Gastrocnemius medialis (tissue), 4 donors: ENCODE data around the gene FNDC3B. TPM values are rescaled to one million over a fixed set of nuclear protein-coding genes. Genes with fewer than 3 reads are reported as not detected.

Experiments used
- ATAC-seq, 2 donors: fragments of 150-250 bp; one replicate each; pipeline ENCODE4 v1.9.1; 2016
- DNase-seq, 2 donors: peaks; one replicate each; pipeline ENCODE4 v3.0.0-alpha.2; 2019
- H3K27ac ChIP-seq, 4 donors: fragments of 200-600 bp; sonication (generic); 1 replicate in 1 of 4; 2 replicates in 3 of 4; pipeline ENCODE4 v1.5.1; 2016 to 2018; ENCODE audit warnings: mild to moderate bottlenecking in 2 of 4, moderate library complexity in 1 of 4
- H3K27me3 ChIP-seq, 3 donors: fragments of 200-600 bp; sonication (generic) in 2 of 3; 1 replicate in 1 of 3; 2 replicates in 2 of 3; pipeline versions ENCODE4 v1.5.1 to v1.6.0; 2016 to 2019; ENCODE audit warnings: mild to moderate bottlenecking in 1 of 3, moderate library complexity in 1 of 3
- H3K36me3 ChIP-seq, 2 donors: fragments of 200-600 bp; sonication (generic) in 1 of 2; one replicate each; pipeline ENCODE4 v1.5.1; 2017 to 2018
- H3K4me1 ChIP-seq, 2 donors: fragments of 200-600 bp; sonication (generic) in 1 of 2; one replicate each; pipeline ENCODE4 v1.5.1; 2016 to 2017; ENCODE audit warnings: mild to moderate bottlenecking in 2 of 2
- H3K4me3 ChIP-seq, 4 donors: fragments of 200-600 bp; sonication (generic) in 3 of 4; 1 replicate in 1 of 4; 2 replicates in 3 of 4; pipeline ENCODE4 v1.5.1; 2016 to 2019; ENCODE audit warnings: mild to moderate bottlenecking in 2 of 4
- H3K9me3 ChIP-seq, 3 donors: fragments of 200-600 bp; sonication (generic) in 2 of 3; 1 replicate in 1 of 3; 2 replicates in 2 of 3; pipeline ENCODE4 v1.5.1; 2016 to 2019
- POLR2A ChIP-seq, 2 donors: fragments of 450-650 bp; IDR thresholded peaks; one replicate each; pipeline ENCODE4 v1.6.1; 2017; ENCODE audit warnings: antibody characterized with exemption in 2 of 2, mild to moderate bottlenecking in 2 of 2, moderate library complexity in 2 of 2
- in situ Hi-C, 4 donors: fragments of 200-750 bp; cut with MboI; loops; one replicate each; pipeline versions ENCODE4 v1.15.0 to v1.8.0; 2017; ENCODE audit warnings: low sequenced_read_pairs in 4 of 4
- intact Hi-C: fragments of 100-400 bp; cut with DNase I; formaldehyde crosslinking; loops from one replicate; pipeline ENCODE4 v1.15.1; 2023; ENCODE audit warnings: low total_unique reads
- total RNA-seq, 4 donors: library from RNA; depleted of rRNA; stranded (reverse); fragments of >200 nt; gene quantifications; one replicate each; pipeline versions ENCODE4 v1.1.0 to v1.2.3, GENCODE V29; 2016
- TF ChIP-seq, protein P1 (sequence below), 5 experiments: fragments of 450-650 bp in 3 of 5; fragments of 200-600 bp in 2 of 5; sonication (generic) in 2 of 5; IDR thresholded peaks in 4 of 5; conservative IDR thresholded peaks in 1 of 5; 1 replicate in 4 of 5; 2 replicates in 1 of 5; pipeline ENCODE4 v1.5.1; 2016 to 2019; ENCODE audit warnings: antibody characterized with exemption in 5 of 5, mild to moderate bottlenecking in 3 of 5, moderate library complexity in 3 of 5

The FNDC3B gene
- total RNA-seq, 4 donors from 2014 or later = 42.5 to 110 (median 74.2) TPM

DNA sequence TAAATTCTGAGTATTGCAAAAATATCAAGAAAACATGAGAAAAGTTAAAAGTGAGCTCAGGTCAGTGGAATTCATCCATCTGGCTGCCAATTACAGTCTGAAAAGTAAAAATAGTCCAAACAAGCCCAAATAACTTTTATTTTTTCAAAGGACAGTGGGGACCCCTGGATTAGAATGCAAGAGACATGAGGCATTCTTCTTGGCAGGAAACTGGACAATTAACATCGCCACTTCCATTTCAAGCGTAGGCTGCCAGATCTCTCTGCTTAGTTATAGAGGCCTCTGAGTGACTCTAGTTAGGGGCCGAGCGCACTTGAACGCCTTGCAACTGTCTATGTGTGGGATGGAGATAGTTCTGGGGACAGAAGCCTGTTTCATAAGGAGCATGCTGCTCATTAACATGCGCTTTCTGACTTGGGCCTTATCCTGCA is 219.7 kb downstream of the FNDC3B start:
- TF ChIP-seq, protein P1, sequence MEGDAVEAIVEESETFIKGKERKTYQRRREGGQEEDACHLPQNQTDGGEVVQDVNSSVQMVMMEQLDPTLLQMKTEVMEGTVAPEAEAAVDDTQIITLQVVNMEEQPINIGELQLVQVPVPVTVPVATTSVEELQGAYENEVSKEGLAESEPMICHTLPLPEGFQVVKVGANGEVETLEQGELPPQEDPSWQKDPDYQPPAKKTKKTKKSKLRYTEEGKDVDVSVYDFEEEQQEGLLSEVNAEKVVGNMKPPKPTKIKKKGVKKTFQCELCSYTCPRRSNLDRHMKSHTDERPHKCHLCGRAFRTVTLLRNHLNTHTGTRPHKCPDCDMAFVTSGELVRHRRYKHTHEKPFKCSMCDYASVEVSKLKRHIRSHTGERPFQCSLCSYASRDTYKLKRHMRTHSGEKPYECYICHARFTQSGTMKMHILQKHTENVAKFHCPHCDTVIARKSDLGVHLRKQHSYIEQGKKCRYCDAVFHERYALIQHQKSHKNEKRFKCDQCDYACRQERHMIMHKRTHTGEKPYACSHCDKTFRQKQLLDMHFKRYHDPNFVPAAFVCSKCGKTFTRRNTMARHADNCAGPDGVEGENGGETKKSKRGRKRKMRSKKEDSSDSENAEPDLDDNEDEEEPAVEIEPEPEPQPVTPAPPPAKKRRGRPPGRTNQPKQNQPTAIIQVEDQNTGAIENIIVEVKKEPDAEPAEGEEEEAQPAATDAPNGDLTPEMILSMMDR (IDR thresholded peaks at IDR 0.05 in 4 of 5, conservative IDR thresholded peaks at IDR 0.05 in 1 of 5) = no peak
- no peak for TF ChIP-seq POLR2A (IDR thresholded peaks at IDR 0.05)
- DNase-seq (no peak), ATAC-seq (no peak)
- no peaks in the 10 kb centered on the region for H3K27me3 ChIP-seq
- in situ Hi-C loops = no loop called here
- H3K36me3 ChIP-seq = no peaks in the 10 kb centered on the region
- peaks cover 58 to 73% of the 10 kb centered on the region in 2 donors for H3K4me1 ChIP-seq
- peak overlapping the region; percentile 53 to 84 (median 76) for H3K27ac ChIP-seq
- H3K9me3 ChIP-seq = no peaks in the 10 kb centered on the region
- H3K4me3 ChIP-seq = no peak overlapping the region
- intact Hi-C loops = loop anchor here (5.0 kb wide), 1 partner anchor 42 kb away; no protein-coding TSS in a partner anchor

DNA sequence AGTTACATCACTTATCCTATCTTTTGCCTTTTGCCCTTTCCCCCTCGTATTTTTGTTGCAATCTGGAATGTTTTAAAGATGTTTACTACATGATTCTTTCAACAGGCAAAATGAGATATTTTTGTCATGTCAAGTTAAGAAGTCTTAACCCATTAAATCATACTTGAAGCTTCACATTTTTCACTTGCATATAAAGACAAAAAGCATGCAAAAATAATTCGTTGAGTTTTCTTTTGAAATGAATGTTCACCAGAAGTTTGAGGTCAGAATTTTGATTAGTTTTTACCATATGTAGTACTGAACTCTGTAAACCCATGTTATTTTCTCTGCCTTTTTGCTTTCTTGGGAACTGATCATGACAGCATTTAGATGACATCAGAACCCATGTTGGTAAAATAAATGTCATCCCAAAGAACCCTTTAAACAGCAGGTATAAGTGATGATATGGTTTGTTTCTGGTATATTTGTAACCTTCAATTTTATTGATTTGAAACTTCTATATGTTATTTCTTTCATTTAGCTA is 220.4 kb downstream of the FNDC3B start:
- Histone ChIP-seq H3K4me1 (peaks cover 58 to 69% of the 10 kb centered on the region in 2 donors), H3K36me3 (no peaks in the 10 kb centered on the region), H3K4me3 (no peak overlapping the region), H3K27ac (peak overlapping the region in 2 of 4 donors; percentile 78 to 84), H3K9me3 (no peaks in the 10 kb centered on the region), H3K27me3 (no peaks in the 10 kb centered on the region)
- in situ Hi-C loops (no loop called here), intact Hi-C loops (loop anchor here (5.0 kb wide), 1 partner anchor 42 kb away; no protein-coding TSS in a partner anchor)
- TF ChIP-seq, protein P1 (IDR thresholded peaks at IDR 0.05 in 4 of 5, conservative IDR thresholded peaks at IDR 0.05 in 1 of 5) = no peak
- no peak for TF ChIP-seq POLR2A (IDR thresholded peaks at IDR 0.05)
- no peak for ATAC-seq
- no peak for DNase-seq

- Histone ChIP-seq H3K4me3 (no peak overlapping the region), H3K36me3 (no peaks in the 10 kb centered on the region), H3K27ac (peak overlapping the region in 2 of 4 donors; percentile 4 to 36), H3K4me1 (peaks cover 54 to 63% of the 10 kb centered on the region in 2 donors), H3K9me3 (no peaks in the 10 kb centered on the region), H3K27me3 (no peaks in the 10 kb centered on the region)
- intact Hi-C loops (no loop called here), in situ Hi-C loops (no loop called here)
- no peak for ATAC-seq
- TF ChIP-seq POLR2A (IDR thresholded peaks at IDR 0.05) = no peak
- TF ChIP-seq, protein P1 (IDR thresholded peaks at IDR 0.05 in 4 of 5, conservative IDR thresholded peaks at IDR 0.05 in 1 of 5) = no peak
- DNase-seq = no peak
Observed at GRCh38 chr3:172260381-172260780, 221.0 kb downstream of the FNDC3B start.

- no peaks in the 10 kb centered on the region for H3K36me3 ChIP-seq
- H3K27me3 ChIP-seq = no peaks in the 10 kb centered on the region
- intact Hi-C loops (no loop called here), in situ Hi-C loops (no loop called here)
- peak overlapping the region in 2 of 4 donors; percentile 6 to 36 for H3K27ac ChIP-seq
- H3K9me3 ChIP-seq = no peaks in the 10 kb centered on the region
- TF ChIP-seq POLR2A (IDR thresholded peaks at IDR 0.05) = no peak
- TF ChIP-seq, protein P1 (IDR thresholded peaks at IDR 0.05 in 4 of 5, conservative IDR thresholded peaks at IDR 0.05 in 1 of 5) = no peak
- ATAC-seq (no peak), DNase-seq (no peak)
- peaks cover 47 to 57% of the 10 kb centered on the region in 2 donors for H3K4me1 ChIP-seq
- H3K4me3 ChIP-seq = no peak overlapping the region
Observed at GRCh38 chr3:172261054-172261453, 221.7 kb downstream of the FNDC3B start.
